ENCODE results near the gene SRMS.

GRCh38 chr20:63561624-63562396, 14.3 kb upstream of the SRMS start:
- TF ChIP-seq ZBTB7A (IDR thresholded peaks at IDR 0.05; ENCODE audit: low read depth) (no peak), YY1 (IDR thresholded peaks at IDR 0.05; ENCODE audit: low read depth) (no peak), EP300 (IDR thresholded peaks at IDR 0.05; ENCODE audit: borderline replicate concordance) (no peak), MAX (IDR thresholded peaks at IDR 0.05) (no peak), RAD21 (IDR thresholded peaks at IDR 0.05; ENCODE audit: low read depth) (no peak), EGR1 (IDR thresholded peaks at IDR 0.05) (no peak), NFIC (IDR thresholded peaks at IDR 0.05) (no peak), USF1 (IDR thresholded peaks at IDR 0.05) (no peak), REST (IDR thresholded peaks at IDR 0.05; ENCODE audit: low read depth) (no peak), TEAD4 (IDR thresholded peaks at IDR 0.05) (no peak), FOXM1 (IDR thresholded peaks at IDR 0.05; ENCODE audit: borderline replicate concordance, low read depth) (no peak), CEBPB (IDR thresholded peaks at IDR 0.05) (no peak)

Measured in Ishikawa (cell line).